ENCODE results near the gene HIVEP2.

DNA sequence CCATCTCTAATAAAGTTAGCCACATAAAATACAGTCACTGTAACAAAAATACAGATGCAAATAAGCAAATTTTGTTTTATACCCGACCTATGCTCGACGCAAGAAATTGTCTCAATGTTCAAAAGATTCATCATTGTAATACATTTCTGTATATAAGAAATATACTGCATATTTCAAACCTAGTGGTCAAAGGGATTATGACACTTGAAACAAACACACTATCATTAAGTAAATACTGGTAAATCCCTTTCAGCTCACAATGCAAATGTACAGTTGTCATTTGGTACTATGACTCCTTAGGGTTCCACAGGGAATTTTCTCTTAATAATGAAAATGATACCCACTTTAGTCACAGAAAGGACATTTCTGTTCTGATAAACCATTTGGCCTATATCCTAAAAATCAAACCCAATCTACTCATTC is 2.2 kb downstream of the HIVEP2 start:
- TF ChIP-seq, protein P1, sequence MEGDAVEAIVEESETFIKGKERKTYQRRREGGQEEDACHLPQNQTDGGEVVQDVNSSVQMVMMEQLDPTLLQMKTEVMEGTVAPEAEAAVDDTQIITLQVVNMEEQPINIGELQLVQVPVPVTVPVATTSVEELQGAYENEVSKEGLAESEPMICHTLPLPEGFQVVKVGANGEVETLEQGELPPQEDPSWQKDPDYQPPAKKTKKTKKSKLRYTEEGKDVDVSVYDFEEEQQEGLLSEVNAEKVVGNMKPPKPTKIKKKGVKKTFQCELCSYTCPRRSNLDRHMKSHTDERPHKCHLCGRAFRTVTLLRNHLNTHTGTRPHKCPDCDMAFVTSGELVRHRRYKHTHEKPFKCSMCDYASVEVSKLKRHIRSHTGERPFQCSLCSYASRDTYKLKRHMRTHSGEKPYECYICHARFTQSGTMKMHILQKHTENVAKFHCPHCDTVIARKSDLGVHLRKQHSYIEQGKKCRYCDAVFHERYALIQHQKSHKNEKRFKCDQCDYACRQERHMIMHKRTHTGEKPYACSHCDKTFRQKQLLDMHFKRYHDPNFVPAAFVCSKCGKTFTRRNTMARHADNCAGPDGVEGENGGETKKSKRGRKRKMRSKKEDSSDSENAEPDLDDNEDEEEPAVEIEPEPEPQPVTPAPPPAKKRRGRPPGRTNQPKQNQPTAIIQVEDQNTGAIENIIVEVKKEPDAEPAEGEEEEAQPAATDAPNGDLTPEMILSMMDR (conservative IDR thresholded peaks at IDR 0.05 in 1 of 2, IDR thresholded peaks at IDR 0.05 in 1 of 2; ENCODE audit: low read depth in 1 of 2, low read length in 2 of 2) = peak in 1 of 2 donors; percentile 35
- TF ChIP-seq EZH2 (IDR thresholded peaks at IDR 0.05; ENCODE audit: low read length, missing control alignments) = no peak

Measured in fibroblast of lung (primary cell).